Measurements from ENCODE around the gene MKRN3.
"Not testable (repeated sequence)": the region's sequence is repeated elsewhere in the genome, so short reads cannot be mapped to it uniquely, and the experiment has no call there.

Gene MKRN3

DNA sequence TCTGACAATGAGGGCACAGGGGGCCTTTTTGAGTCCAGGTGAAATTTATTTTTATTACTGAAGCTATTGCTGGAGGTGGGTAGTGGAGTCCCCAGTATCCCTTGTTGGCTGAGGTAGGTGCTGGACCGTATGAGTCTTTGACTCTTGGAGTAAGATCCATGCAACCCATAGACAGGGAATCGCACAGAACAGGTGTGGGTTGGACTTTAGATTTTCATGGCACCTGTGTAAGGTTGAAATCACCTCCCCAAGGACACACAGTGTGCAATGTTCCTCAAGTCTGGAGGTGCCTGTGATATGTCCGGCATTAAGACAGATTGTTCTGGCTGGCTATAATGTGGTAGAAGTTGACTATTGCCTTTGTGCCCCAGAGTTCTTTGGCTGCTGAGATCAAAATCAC lies 23.5 kb downstream of the MKRN3 start:
- no peak for DNase-seq (ENCODE audit: low read depth)

- no peak for DNase-seq (ENCODE audit: low read depth)
Measured at GRCh38 chr15:23594252-23594770, 28.8 kb downstream of the MKRN3 start.

DNA sequence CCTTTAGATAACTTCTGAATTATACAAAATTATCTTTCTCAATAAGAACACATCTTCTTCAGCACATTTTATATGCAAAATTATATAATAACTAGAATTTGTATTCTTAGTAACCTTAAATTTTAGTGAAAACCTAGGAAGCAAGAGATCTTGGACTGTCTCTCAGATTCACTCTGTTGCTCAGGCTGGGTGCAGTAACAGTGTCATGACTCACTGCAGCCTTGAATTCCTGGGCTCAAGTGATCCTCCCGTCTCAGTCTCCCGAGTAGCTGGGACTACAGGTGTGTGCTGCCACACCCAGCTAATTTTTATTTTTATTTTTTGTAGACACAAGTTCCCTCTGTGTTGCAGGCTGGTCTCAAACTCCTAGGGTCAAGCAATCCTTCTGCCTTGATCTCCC lies 29.9 kb downstream of the MKRN3 start:
- DNase-seq (ENCODE audit: low read depth): no peak

GRCh38 chr15:23596736-23597135 lies 31.3 kb downstream of the MKRN3 start:
- DNase-seq (ENCODE audit: low read depth): no peak

DNA sequence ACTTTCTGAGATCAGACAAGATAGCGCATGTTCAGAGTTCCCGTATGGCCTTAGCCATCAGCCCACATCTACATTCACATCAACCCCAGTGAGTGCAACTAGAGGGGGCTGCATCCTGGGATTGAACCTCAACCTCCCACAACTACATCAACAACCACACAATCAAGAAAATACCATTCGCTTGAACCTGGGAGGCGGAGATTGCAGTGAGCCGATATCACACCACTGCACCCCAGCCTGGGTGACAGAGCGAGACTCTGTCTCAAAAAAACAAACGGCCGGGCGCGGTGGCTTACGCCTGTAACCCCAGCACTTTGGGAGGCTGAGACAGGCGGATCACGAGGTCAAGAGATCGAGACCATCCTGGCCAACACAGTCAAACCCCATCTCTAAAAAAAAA lies 31.8 kb downstream of the MKRN3 start:
- not testable (repeated sequence) for DNase-seq (ENCODE audit: low read depth)

DNA sequence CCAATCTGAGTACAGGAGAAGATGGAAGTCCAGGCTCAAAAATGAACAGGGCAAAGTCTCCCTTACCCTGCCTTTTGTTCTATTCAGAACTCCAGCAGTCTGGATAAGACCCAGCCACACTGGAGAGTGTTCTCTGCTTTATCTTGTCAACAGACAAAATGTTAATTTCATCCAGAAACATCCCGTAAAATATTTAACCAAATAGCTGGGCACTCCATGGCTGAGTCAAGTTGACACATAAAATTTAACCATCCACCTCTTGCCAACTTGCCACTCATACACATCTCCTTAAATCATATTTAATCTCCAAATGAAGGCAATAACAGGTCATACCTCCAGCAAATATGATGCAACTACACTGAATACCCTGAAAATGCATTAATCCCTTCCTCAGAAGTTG lies 33.6 kb downstream of the MKRN3 start:
- no peak for DNase-seq (ENCODE audit: low read depth)

GRCh38 chr15:23602124-23602523 lies 36.6 kb downstream of the MKRN3 start:
- DNase-seq (ENCODE audit: low read depth): no peak

GRCh38 chr15:23606226-23606625 lies 40.8 kb downstream of the MKRN3 start:
- no peak for DNase-seq (ENCODE audit: low read depth)

- DNase-seq (ENCODE audit: low read depth): no peak
Measured at GRCh38 chr15:23616536-23616935, 51.1 kb downstream of the MKRN3 start.
